Right lobe of liver (tissue), 6 donors: ENCODE data around the gene NCEH1. TPM values are rescaled to one million over a fixed set of nuclear protein-coding genes. Genes with fewer than 3 reads are reported as not detected.

ENCODE experiments used
- ATAC-seq, 4 donors: fragments of 200-7000 bp; cut with Tn5 transposase; one replicate each; pipeline ENCODE4 v1.9.1; 2020; ENCODE audit warnings: mild to moderate bottlenecking in 4 of 4, moderate library complexity in 4 of 4
- DNase-seq, 3 donors: peaks; one replicate each; pipeline ENCODE4 v3.0.0-alpha.2; 2020
- H3K27ac ChIP-seq, 3 donors: fragments of 200-600 bp; one replicate each; pipeline ENCODE4 v1.8.0; 2022
- H3K27me3 ChIP-seq, 2 donors: fragments of 200-600 bp; one replicate each; pipeline ENCODE4 v1.8.0; 2022
- H3K36me3 ChIP-seq, 4 donors: fragments of 200-600 bp; sonication (generic) in 1 of 4; one replicate each; pipeline versions ENCODE4 v1.5.1 to v1.8.0; 2017 to 2022; ENCODE audit warnings: control low read depth in 1 of 4
- H3K4me1 ChIP-seq, 4 donors: fragments of 200-600 bp; sonication (generic) in 1 of 4; one replicate each; pipeline versions ENCODE4 v1.5.1 to v1.8.0; 2017 to 2022; ENCODE audit warnings: control low read depth in 1 of 4
- H3K4me3 ChIP-seq, 3 donors: fragments of 200-600 bp; one replicate each; pipeline ENCODE4 v1.8.0; 2022
- H3K9me3 ChIP-seq, 4 donors: fragments of 200-600 bp; sonication (generic) in 1 of 4; one replicate each; pipeline versions ENCODE4 v1.5.1 to v1.8.0; 2017 to 2022; ENCODE audit warnings: control low read depth in 1 of 4
- POLR2A ChIP-seq: fragments of 450-650 bp; IDR thresholded peaks from one replicate; pipeline ENCODE4 v1.6.1; 2017; ENCODE audit warnings: antibody characterized with exemption, mild to moderate bottlenecking
- WGBS: methylation state at CpG from one replicate; pipeline ENCODE4 v1.1.6; 2018; ENCODE audit warnings: low coverage, low lambda C conversion rate; ENCODE audit not compliant: insufficient coverage; ENCODE audit errors: missing lambda C conversion rate; 5-methylcytosine and 5-hydroxymethylcytosine counted together
- intact Hi-C, 2 donors: fragments of 100-400 bp; cut with DNase I; formaldehyde crosslinking; loops; one replicate each; pipeline versions ENCODE4 v1.11.2 to v1.14.1; 2022
- total RNA-seq, 6 experiments: library from RNA; depleted of rRNA in 2 of 6; stranded (reverse); fragments of >200 nt in 2 of 6; fragmentation: NEBNext Ultra II Directional in 3 of 6; extraction: Animal tissue kit (Norgen Biotek cat#: 25700) in 3 of 6; gene quantifications; one replicate each; pipeline versions ENCODE4 v1.1.0 to v1.2.4, GENCODE V29; 2016 to 2023
- TF ChIP-seq, protein P1 (sequence below), 4 donors: fragments of 200-600 bp in 3 of 4; fragments of 450-650 bp in 1 of 4; IDR thresholded peaks; one replicate each; pipeline versions ENCODE4 v1.5.1 to v1.8.0; 2016 to 2022; ENCODE audit warnings: antibody characterized with exemption in 4 of 4, mild to moderate bottlenecking in 2 of 4
- donor health status: DM: no; HTN: yes; CAD: no.
- donor health status: DM: no; HTN: no; CAD: no.
- donor health status: DM: no; HTN: no; CAD: no.
- donor health status: DM: no; HTN: yes; CAD: no.
- donor health status: DM: no; HTN: yes; CAD: no.

The NCEH1 gene
- total RNA-seq, 6 experiments from 2014 or later = 1.5 to 13.0 (median 4.3) TPM

- Histone ChIP-seq H3K4me3 (no peak overlapping the region), H3K4me1 (no peaks in the 10 kb centered on the region), H3K27me3 (no peaks in the 10 kb centered on the region), H3K36me3 (no peaks in the 10 kb centered on the region), H3K9me3 (no peaks in the 10 kb centered on the region), H3K27ac (peak overlapping the region in 1 of 3 donors; percentile 46)
- DNase-seq = no peak
- intact Hi-C loops = loop anchor here in 1 of 2 donors (10.0 kb wide), 1 partner anchor 113 kb away; no protein-coding TSS in a partner anchor
- WGBS = 91% methylated on average over 2 of the region's 2 CpGs
- ATAC-seq = peak in 1 of 4 donors; percentile 78
- TF ChIP-seq, protein P1, sequence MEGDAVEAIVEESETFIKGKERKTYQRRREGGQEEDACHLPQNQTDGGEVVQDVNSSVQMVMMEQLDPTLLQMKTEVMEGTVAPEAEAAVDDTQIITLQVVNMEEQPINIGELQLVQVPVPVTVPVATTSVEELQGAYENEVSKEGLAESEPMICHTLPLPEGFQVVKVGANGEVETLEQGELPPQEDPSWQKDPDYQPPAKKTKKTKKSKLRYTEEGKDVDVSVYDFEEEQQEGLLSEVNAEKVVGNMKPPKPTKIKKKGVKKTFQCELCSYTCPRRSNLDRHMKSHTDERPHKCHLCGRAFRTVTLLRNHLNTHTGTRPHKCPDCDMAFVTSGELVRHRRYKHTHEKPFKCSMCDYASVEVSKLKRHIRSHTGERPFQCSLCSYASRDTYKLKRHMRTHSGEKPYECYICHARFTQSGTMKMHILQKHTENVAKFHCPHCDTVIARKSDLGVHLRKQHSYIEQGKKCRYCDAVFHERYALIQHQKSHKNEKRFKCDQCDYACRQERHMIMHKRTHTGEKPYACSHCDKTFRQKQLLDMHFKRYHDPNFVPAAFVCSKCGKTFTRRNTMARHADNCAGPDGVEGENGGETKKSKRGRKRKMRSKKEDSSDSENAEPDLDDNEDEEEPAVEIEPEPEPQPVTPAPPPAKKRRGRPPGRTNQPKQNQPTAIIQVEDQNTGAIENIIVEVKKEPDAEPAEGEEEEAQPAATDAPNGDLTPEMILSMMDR (IDR thresholded peaks at IDR 0.05) = no peak
Observed at GRCh38 chr3:172607305-172608121, 103.4 kb downstream of the NCEH1 start.

DNA sequence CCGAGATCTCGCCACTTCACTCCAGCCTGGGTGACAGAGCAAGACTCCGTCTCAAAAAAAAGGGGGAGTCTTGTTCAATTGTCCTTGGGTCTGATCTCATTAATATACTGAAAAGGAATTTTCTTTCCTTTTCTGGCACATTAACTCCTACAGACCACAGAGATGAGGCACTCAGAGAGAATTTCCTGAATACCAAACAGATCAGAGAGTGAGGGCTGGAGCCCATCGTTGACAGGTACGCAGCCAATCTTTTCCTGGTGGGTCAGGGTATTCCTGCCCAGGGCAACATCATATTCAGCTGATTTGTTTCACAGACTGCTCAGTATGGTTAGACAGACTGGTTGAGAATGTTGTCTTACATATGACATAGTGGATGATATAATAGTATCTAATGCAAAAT lies 104.8 kb downstream of the NCEH1 start:
- H3K9me3 ChIP-seq = no peaks in the 10 kb centered on the region
- intact Hi-C loops = loop anchor here in 1 of 2 donors (10.0 kb wide), 1 partner anchor 111 kb away; no protein-coding TSS in a partner anchor
- TF ChIP-seq, protein P1 (IDR thresholded peaks at IDR 0.05) = no peak
- TF ChIP-seq POLR2A = no peak
- DNase-seq = no peak
- H3K36me3 ChIP-seq = no peaks in the 10 kb centered on the region
- peaks cover 0 to 14% (median 2%) of the 10 kb centered on the region in 4 donors for H3K4me1 ChIP-seq
- WGBS = 83% methylated on average over 5 of the region's 5 CpGs
- H3K27me3 ChIP-seq = no peaks in the 10 kb centered on the region
- ATAC-seq = no peak
- H3K27ac ChIP-seq = no peak overlapping the region
- H3K4me3 ChIP-seq = no peak overlapping the region

DNA sequence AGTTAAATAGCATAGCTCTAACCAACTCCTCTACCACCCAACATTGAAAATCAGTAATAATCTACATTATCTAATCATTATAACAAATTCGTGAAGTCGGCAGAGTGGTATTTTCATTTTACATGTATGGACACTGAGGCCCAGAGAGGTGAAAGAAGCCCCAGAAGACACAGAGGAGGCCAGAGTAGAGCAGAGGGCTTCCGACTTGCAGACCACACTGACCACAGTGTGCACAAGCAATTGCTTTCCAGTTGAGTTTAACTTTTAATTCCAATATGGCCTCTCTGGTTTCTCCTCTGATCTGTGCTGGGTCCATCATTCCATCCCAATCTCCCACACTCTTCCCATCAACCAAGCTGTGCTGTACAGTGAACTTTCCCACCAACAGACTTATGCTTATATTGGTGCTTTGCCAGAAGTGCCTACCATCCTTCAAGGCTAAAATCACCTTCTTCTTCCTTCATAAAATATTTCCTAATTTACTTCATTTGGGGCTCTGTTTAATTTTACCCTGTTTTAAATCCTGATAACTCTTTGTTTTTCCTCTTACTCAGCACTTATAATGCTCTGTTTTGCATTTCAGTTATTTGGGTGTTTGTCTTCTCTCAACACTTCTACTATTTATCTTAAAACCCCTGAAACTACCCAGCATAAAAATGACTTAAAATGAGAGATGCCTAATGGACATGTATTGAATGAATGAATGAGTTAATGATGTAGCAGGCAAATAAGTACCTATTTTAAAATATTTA lies 105.8 kb downstream of the NCEH1 start:
- WGBS = 77% methylated on average over 3 of the region's 3 CpGs

More for the DNA sequence above, 105.8 kb downstream of the NCEH1 start:
- peaks cover 0 to 17% (median 4%) of the 10 kb centered on the region in 4 donors for H3K4me1 ChIP-seq
- intact Hi-C loops = loop anchor here in 1 of 2 donors (10.0 kb wide), 1 partner anchor 110 kb away; no protein-coding TSS in a partner anchor
- H3K36me3 ChIP-seq = no peaks in the 10 kb centered on the region
- ATAC-seq (no peak), DNase-seq (no peak)
- H3K9me3 ChIP-seq = no peaks in the 10 kb centered on the region
- H3K27ac ChIP-seq = no peak overlapping the region
- no peak for TF ChIP-seq POLR2A
- TF ChIP-seq, protein P1 (IDR thresholded peaks at IDR 0.05) = no peak
- no peaks in the 10 kb centered on the region for H3K27me3 ChIP-seq
- no peak overlapping the region for H3K4me3 ChIP-seq
